GM18868 (cell line): ENCODE results near the gene CEP83.
A peak's percentile ranks its signal among the peaks of the same experiment; 100 is the strongest.

Source experiments
- ATAC-seq: cut with Tn5 transposase; IDR thresholded peaks from one replicate; pipeline ENCODE4 v1.9.1; 2021; ENCODE audit warnings: mild to moderate bottlenecking, moderate library complexity; ENCODE audit not compliant: unreplicated experiment

CEP83 gene

GRCh38 chr12:94273272-94273671, 186.4 kb downstream of the CEP83 start:
- ATAC-seq: no peak

- ATAC-seq: no peak
These were observed 187.4 kb downstream of the CEP83 start for GRCh38 chr12:94272280-94272679.

- no peak for ATAC-seq
These were observed 188.3 kb downstream of the CEP83 start for GRCh38 chr12:94271351-94271750.

GRCh38 chr12:94269316-94269999, 190.2 kb downstream of the CEP83 start:
- peak; percentile 46 for ATAC-seq

GRCh38 chr12:94267921-94268471, 191.7 kb downstream of the CEP83 start:
- ATAC-seq: no peak

- no peak for ATAC-seq
These were observed 192.2 kb downstream of the CEP83 start for GRCh38 chr12:94267537-94267872.

GRCh38 chr12:94266796-94267536, 192.7 kb downstream of the CEP83 start:
- ATAC-seq: no peak

GRCh38 chr12:94265966-94266745, 193.5 kb downstream of the CEP83 start:
- ATAC-seq: no peak

- ATAC-seq: no peak
These were observed 194.1 kb downstream of the CEP83 start for GRCh38 chr12:94265539-94265938.

- no peak for ATAC-seq
These were observed 194.8 kb downstream of the CEP83 start for GRCh38 chr12:94264736-94265485.

- no peak for ATAC-seq
These were observed 195.6 kb downstream of the CEP83 start for GRCh38 chr12:94263905-94264561.

- peak; percentile 55 for ATAC-seq
These were observed 196.5 kb downstream of the CEP83 start for GRCh38 chr12:94263011-94263811.

GRCh38 chr12:94262228-94263010, 197.2 kb downstream of the CEP83 start:
- peak; percentile 60 for ATAC-seq

- ATAC-seq: no peak
These were observed 197.9 kb downstream of the CEP83 start for GRCh38 chr12:94261786-94262185.

GRCh38 chr12:94261119-94261518, 198.5 kb downstream of the CEP83 start:
- ATAC-seq: no peak

- ATAC-seq: no peak
These were observed 198.9 kb downstream of the CEP83 start for GRCh38 chr12:94260717-94261116.

- no peak for ATAC-seq
These were observed 199.7 kb downstream of the CEP83 start for GRCh38 chr12:94260017-94260416.

- peak; percentile 33 for ATAC-seq
These were observed 201.1 kb downstream of the CEP83 start for GRCh38 chr12:94258593-94258992.
